Measurements from ENCODE around the gene LMTK2.

DNA sequence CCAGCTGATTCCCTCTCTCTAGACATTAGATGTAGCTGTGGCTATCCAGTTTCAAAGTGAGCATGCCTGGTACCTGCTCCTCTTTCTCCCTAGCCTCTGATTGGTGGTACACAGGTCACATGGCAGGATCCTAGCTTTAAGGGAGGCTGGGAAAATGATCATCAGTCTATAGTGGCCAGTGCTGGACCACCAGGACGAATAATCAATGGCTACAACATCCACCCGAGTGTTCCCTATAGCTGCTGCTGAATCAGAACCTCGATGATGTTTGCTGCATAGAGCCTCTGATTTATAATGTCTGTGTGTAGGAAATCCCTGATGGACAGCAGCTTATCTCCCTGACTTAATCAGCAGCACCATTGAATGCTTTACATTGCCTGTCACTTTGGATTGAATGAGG is 28.9 kb upstream of the LMTK2 start:
- TF ChIP-seq, protein P1, sequence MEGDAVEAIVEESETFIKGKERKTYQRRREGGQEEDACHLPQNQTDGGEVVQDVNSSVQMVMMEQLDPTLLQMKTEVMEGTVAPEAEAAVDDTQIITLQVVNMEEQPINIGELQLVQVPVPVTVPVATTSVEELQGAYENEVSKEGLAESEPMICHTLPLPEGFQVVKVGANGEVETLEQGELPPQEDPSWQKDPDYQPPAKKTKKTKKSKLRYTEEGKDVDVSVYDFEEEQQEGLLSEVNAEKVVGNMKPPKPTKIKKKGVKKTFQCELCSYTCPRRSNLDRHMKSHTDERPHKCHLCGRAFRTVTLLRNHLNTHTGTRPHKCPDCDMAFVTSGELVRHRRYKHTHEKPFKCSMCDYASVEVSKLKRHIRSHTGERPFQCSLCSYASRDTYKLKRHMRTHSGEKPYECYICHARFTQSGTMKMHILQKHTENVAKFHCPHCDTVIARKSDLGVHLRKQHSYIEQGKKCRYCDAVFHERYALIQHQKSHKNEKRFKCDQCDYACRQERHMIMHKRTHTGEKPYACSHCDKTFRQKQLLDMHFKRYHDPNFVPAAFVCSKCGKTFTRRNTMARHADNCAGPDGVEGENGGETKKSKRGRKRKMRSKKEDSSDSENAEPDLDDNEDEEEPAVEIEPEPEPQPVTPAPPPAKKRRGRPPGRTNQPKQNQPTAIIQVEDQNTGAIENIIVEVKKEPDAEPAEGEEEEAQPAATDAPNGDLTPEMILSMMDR (IDR thresholded peaks at IDR 0.05 in 8 of 11, conservative IDR thresholded peaks at IDR 0.05 in 3 of 11) = no peak
- TF ChIP-seq POLR2A (IDR thresholded peaks at IDR 0.05) = no peak
